Central memory CD4-positive, alpha-beta T cell (primary cell): ENCODE results near the gene PARD3.
"Not testable (repeated sequence)": the region's sequence is repeated elsewhere in the genome, so short reads cannot be mapped to it uniquely, and the experiment has no call there.

Experiments
- DNase-seq: peaks from one replicate; pipeline ENCODE4 v3.0.0; 2022

PARD3 gene

DNA sequence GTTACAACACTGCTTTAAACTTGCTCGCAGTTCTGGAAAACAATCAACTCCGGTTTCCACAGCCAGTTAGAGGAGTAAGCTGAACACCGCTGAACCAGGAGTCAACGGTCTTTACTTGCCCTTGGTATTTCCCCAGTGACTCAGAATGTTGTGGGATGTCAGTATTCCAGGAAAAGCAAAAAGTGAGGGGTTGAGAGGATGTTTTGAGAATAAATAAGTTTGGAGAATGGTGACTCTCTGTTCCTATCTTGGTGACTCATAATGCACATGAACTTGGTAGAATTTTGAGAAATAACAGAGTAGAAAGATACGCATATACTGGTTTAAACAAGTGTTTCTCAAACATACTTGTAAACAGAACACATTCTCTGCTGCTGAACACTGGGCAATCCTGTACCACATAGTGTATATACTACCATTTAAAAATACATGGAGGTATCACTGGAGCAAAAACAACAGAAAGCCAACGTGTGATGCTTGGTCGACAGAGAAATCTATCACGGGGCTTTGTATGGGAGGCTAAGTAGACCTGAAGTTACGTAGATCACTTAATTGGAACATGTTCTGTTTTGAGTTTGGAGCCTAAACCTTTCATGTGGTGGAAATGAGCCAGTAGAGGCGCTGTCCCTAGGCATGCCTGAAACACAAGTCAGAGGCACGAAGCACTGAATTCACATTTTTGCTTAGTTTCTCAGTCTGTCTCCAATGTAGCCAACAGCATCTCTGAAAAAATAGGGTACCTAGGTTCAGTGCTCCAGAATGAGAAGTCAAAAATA is 534.3 kb downstream of the PARD3 start:
- DNase-seq = no peak

DNA sequence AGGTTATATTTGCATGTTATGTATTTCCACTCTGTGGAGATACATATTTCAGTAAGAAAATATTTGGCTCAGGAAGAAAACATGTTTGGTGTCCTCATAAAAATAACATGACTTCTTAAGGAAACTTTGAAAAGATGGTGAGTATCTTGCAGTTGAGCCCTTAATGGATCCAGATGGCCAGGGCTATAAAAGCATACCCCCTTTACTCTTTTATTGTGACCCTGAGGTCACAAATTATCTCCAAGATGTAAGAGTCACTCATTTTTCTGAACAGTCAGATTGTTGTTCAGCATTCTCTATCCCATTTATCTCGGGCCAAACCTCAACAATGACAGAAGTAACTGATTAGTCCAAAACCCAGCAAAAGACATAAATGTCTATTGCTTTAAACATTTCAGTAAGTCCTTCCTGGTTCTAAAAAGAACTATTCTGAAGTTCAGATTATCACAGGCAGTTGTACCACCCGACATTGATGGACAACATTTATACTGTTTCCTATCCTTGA is 539.4 kb downstream of the PARD3 start:
- no peak for DNase-seq

DNA sequence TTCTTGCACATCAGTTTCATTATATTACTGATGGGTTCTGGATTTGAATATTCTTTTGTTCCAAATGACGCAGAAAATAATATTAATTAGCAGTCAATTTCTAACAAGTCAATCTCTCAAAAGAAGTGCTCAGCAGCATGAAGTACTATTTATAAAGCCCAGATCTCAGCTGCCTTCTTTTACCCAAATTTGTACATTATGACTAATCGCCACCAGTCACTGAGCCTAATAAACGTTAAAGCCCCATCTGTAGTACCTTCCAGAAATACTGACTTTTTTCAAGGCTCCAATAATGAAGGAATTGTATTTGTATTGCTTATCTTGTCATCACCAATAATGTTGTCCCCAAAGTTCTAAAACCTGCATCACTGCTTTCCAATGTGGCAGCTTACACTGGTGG is 540.2 kb downstream of the PARD3 start:
- no peak for DNase-seq

GRCh38 chr10:34273340-34273739 is 541.8 kb downstream of the PARD3 start:
- DNase-seq = no peak

GRCh38 chr10:34272316-34272715 is 542.8 kb downstream of the PARD3 start:
- DNase-seq = no peak

- DNase-seq = not testable (repeated sequence)
Observed at GRCh38 chr10:34268410-34268809, 546.7 kb downstream of the PARD3 start.

GRCh38 chr10:34262985-34263384 is 552.1 kb downstream of the PARD3 start:
- DNase-seq = no peak

DNA sequence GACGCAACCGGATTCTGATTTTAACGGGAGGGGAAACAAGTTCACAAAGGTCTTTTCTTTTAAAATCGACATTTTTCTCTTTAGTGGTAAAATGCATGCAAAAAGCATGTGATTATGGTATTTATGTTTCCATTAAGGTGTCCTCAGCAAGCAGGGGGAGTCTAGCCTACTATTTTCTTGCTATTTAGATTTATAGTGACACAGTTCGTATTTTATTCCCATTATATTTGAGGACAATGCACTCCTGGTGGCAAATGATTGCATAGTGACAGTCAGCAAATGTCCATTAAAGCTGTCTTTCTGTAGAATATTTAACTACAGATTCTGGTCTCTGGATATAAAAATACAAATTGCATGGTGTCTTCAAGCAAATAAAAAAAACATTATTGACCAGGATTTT is 554.2 kb downstream of the PARD3 start:
- no peak for DNase-seq

GRCh38 chr10:34256216-34256615 is 558.9 kb downstream of the PARD3 start:
- no peak for DNase-seq

DNA sequence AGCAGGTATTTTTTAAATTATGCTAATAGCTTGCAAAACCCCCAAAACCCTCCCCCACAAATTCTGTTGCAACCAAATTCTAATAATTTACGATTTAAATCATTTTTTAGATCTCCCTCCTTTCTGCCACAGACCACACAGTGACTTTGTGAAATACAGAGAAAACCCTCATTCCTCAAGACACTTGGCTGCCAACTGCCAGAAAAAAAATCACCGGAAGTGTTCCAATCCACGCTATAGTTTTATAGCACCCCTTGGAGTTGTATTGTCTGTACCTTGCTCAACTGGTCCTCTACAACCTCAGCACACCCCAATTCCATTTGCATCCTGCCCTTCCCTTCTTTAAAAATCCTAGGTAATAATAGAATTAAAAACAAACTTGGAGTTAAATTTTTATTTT is 560.1 kb downstream of the PARD3 start:
- no peak for DNase-seq

- DNase-seq = no peak
Observed at GRCh38 chr10:34254596-34254995, 560.5 kb downstream of the PARD3 start.

GRCh38 chr10:34252111-34252510 is 563.0 kb downstream of the PARD3 start:
- DNase-seq = no peak

GRCh38 chr10:34251177-34251576 is 563.9 kb downstream of the PARD3 start:
- no peak for DNase-seq

GRCh38 chr10:34250722-34251121 is 564.4 kb downstream of the PARD3 start:
- DNase-seq = no peak

- no peak for DNase-seq
Observed at GRCh38 chr10:34249634-34250033, 565.5 kb downstream of the PARD3 start.

DNA sequence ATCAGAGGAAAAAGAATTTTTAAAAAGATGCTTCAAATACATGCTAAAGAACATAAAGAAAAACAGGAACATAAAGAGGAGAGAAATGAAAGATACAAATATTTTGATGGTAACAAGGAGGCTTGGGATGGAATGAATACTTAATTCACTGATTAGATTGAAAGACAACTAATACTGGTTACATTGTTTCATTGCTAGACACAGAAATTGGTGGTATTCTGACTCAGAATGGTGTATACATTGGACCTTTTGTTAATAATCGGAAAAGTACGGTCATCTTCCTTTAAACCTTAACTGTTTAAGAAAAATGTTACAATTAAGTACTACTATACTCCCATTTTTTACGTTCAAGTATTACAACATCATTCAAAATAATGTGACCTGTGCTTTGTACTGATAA is 567.5 kb downstream of the PARD3 start:
- DNase-seq = no peak

DNA sequence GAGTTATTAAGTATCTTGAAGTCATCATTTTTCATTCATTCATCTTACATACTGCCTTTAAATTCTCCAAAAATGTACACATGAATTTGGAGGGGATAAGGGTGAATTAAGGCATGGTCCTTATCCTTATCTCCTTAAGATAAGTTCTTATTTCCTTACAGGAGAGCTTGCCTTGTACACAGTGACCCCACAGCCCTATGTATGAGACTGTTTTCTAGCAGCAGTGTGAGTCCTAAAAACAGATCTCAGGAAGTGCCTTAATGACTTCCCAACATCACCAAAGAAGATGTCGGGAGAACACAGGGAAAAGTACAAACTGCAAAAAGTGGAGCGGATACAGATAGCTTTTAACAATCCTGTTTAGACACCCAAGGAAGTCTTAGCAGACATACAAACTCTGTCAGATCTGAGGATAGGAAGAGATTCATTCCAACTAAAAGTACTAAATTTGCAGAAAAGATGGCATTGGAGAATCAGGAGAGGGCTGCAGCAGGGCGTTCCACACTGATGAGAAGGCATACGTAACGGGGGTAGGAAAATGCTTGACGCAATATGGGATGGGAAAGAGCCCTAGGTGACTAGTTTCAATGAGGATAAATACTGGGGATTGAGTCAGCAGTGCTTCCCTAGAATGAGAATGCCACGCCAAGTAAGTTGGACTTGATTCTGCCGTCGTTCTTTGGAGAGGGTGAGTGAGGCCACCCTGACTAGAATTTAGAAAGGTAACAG is 570.2 kb downstream of the PARD3 start:
- DNase-seq = no peak

GRCh38 chr10:34241226-34242000 is 573.7 kb downstream of the PARD3 start:
- no peak for DNase-seq

DNA sequence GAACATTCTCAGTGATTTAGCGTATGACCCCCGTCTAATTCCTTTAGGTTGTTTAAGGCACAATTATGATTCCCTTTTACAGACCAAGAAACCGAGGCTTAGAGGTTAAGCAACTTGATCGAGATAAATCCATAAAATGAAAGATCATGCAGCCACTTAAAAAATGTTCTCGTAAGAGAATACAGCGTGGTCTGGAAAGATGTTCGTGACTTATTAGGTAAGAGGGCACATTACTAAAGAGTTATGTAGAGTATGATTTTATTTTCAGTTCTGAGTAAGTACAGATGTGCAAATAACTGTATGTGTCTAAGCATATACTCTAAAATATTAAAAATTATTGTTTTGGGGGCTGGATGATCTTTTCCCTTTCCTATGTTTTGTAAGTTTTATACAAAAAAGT is 575.1 kb downstream of the PARD3 start:
- DNase-seq = no peak

- no peak for DNase-seq
Observed at GRCh38 chr10:34237898-34238455, 577.1 kb downstream of the PARD3 start.

- DNase-seq = no peak
Observed at GRCh38 chr10:34236931-34237330, 578.2 kb downstream of the PARD3 start.

DNA sequence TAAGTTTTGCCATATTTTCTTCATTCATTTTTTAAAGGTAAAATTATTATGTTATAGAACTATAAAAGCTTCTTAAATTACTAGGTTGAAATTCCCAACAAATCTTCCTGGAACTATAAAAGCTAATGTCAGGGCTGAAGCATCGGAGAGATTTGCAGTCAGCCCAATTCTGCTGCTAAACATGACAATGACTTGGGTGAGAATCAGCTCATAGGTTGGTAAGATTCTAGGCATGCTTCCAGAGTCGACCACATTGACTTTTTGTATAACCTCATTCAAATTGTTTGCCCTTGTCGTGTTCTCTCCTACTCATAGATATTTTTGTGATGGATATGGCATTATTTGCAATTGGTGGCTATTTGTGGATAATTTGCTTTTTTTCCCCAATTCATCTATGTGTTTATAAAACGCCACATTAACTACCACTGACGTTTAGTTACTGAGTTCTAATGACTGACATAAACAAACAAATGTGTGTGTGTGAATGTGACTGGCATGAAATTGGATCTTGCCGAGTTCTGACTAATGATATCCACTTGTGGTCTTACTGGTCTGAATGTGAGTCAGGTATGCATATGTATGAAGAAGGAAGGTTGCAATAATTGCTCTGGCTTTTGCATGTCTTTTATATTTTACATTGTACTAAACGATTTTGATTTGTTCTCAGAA is 579.8 kb downstream of the PARD3 start:
- DNase-seq = no peak

DNA sequence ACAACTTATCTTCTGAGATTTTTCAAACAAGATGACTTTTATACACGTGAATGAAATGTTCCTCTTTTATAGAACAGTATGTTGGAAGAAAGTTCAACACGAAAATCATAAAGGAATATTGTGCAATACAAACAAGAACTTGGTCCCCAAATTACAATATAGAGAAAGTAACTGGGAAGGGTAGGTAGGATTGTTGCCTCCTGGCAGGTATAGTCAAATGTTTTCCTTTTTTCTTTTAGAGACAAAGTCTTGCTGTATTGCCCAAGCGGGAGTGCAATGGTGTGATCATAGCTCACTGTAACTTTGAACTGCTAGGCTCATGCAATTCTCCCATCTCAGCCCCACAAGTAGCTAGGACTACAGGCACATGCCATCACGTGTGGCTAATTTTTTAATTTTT is 582.6 kb downstream of the PARD3 start:
- DNase-seq = no peak
